ENCODE data around the gene AREL1.

- TF ChIP-seq EZH2 (IDR thresholded peaks at IDR 0.05; ENCODE audit: insufficient read depth, poor library complexity, severe bottlenecking) (no peak), EZH2phosphoT487 (IDR thresholded peaks at IDR 0.05; ENCODE audit: insufficient read depth, low read depth) (no peak)
Observed at GRCh38 chr14:74670726-74671411, 42.0 kb downstream of the AREL1 start.
